ENCODE measurements around the gene RIMS1. TPM values are rescaled to one million over a fixed set of nuclear protein-coding genes. Genes with fewer than 3 reads are reported as not detected.

Gene RIMS1
- total RNA-seq, 1 donor from 2014 or later, result 0.48 TPM

DNA sequence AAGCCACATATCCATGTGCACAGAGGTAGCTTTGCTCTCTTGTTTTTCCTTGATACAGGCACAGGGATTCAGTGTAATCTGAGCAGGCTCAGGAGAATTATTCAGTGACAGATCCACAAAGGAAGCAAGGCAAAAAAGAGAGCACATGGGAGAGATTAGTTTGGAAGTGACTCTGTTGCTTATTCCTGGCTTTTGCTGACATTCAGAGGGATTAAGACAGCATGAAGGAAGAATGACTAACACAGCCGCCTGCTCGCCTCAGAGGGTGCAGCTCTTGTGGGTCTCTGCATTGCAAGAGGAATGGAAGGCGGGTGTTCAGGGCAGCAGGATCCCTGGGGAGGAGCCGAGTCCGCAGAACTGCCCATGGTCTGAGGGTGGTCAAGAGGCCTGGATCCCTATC is 532.1 kb downstream of the RIMS1 start:
- ATAC-seq, result peak; percentile 69

DNA sequence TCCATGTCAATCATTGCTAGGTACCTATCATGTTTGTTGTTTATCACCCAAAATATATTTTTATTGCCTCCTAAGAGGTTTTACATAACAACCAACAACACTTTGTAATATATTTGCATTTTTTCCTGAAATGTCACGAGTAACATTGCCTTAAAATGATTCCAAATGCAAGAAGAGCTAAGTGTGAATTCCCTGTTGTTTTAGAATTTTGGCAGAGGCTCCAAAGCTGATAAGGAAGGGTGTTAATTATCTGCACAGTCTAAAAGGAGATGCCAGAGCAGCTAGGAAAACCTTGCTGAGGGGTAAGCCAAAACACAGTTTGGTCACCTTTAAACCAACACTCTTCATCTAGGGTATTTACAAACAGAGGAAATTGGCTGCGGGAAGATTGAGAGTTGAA is 533.6 kb downstream of the RIMS1 start:
- no peak for ATAC-seq

DNA sequence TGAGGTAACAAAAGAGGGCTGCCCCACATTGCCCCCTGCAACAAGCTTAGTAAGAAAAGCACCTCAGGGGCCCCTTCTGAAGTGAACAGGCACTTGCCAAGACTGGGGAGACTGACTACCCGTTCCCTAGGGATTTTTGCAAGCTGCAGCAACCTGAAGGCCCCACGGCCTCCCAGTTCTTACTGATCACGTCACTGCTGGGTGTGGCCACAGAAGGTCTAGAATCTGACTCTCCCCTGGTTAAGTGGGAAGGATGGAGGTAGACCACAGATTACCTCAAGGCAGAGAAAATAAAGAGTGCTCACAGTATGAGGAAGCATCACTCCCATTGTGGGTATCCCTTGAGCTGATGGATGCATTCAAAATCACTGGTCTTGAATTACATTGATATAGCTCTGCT is 534.1 kb downstream of the RIMS1 start:
- ATAC-seq, result no peak

DNA sequence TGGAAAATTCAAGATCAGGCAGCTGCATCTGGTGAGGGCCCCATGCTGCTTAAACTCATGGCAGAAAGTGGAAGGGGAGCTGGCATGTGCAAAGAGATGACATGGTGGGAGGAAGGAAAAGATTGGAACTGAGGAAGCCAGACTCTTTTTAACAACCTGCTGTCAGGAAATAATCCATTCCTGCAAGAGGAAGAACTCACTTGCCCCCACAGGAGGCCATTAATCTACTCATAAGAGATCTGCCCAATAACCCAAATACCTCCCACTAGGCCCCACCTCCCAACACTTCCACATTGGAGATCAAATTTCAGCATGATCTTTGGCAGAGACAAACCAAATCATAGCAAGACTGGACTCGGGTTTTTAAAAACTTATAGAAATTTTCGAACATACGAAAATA is 535.0 kb downstream of the RIMS1 start:
- ATAC-seq, result no peak

DNA sequence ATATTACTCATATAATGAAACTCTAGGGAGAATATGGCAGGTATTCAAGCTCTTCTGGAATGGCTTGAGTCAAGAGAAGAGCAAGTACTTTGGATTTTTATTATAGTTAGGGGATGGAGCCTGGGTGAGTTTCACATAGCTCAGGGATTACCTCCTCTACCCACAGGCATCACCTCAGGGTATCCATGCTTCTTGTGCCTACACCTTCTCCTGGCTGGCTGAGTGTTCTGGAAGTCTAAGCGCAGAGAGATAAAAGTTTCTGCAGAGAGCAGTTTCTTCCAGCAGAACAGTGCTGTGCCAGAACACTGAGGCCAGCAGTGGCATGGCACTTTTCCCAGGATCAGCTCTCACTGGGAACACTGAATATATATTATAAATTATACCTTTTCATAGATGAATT is 535.8 kb downstream of the RIMS1 start:
- no peak for ATAC-seq

DNA sequence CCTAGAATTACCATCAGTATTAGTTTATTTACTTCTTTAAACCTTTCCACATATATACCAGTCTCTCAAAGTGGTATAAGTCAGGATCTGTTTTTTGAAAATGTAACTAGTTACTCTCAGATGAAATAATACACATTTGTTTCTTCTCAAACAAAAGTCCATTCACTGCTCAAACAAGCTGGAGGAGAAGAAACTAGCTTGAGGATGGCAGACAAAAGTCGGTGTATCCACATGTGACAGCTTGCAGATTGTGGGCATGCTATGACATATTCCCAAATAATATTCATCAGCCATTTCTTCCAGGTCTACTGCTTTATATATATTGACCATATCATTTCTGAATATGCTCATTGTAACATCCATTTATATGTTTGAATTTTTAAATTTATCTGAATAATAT is 538.1 kb downstream of the RIMS1 start:
- no peak for ATAC-seq

DNA sequence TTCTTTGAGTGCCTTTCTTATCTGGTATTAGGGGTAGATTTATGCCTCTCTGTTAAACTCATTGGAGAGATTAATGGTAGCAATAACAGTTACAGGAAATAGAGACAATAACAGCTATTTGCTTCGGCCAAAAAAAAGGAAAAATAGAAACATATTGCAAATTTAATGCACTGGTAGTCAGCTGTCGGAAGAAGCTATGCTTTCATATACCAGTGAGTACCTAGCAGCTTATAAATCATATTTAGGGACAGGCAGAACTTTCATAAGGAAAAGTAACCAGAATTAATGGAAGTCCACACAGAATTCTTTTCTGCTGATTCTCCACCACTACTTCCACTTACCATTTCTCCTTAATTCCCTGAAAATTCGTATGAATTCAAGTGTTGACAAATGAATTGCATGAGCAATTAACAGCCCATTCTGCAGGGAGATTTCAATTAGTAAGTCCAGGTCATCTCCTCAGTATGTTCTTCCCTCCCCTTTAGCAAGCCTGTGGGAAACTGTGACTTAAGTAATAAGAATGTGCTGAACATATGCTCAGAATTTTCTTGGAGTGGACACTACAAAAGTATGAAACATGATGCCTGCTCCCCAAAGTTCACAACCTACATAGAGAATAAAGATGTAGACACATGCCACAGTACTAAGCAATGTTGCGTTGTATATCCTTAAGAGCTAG is 538.8 kb downstream of the RIMS1 start:
- no peak for ATAC-seq

DNA sequence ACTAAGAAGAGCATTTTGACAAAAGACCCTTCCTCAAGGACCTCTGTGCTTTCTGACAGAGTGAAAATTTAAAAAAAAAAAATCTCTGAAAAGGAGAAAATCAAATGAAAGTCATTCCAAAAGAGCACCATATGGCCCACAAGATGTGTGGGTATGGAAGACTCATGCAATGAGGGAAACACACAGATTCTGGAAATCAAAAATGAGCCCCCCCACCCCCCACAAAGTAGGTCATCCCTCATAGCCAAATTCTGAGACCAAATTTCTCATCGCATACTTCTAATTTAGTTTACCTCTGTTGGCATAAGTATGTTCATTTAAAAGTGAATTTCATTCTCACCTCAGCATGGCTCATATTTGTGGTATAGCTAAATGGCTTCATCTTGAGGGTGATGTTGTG is 554.3 kb downstream of the RIMS1 start:
- no peak for ATAC-seq

DNA sequence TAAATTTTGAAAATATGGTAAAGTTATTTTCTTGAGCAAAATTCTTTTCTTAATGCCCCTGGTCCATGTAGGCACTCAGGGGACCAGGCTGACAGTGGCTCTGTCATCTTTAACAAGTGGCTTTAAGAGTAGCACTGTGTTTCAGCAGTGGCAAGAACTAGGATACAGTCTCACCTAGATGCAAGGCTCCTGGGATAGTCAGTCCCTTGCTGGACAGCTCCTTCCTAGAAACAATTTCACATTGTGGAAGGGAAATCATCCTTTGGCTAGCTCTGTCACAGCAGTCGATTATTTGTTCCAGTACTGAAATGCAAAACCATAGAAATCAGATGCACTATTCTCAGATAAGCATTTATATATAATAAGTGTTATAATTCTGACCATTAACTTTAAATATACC is 560.1 kb downstream of the RIMS1 start:
- ATAC-seq, result no peak
